Effector memory CD8-positive, alpha-beta T cell (primary cell): ENCODE results near the gene CPA1.

Source experiments
- ATAC-seq: fragments of 150-1000 bp; cut with Tn5 transposase; replicated peaks from 2 replicates; pipeline ENCODE4 v1.10.0; 2021; ENCODE audit warnings: mild to moderate bottlenecking, moderate library complexity
- DNase-seq, 3 experiments: peaks; one replicate each; pipeline ENCODE4 v3.0.0; 2021
- H3K27ac Mint-ChIP-seq, 2 donors: one replicate each; pipeline ENCODE4 v1.8.0; 2022; ENCODE audit warnings: mild to moderate bottlenecking in 2 of 2, mixed read lengths in 2 of 2, moderate library complexity in 2 of 2
- H3K27me3 Mint-ChIP-seq, 2 donors: one replicate each; pipeline ENCODE4 v1.8.0; 2022; ENCODE audit warnings: mixed read lengths in 2 of 2
- H3K36me3 Mint-ChIP-seq: one replicate; pipeline ENCODE4 v1.8.0; 2022; ENCODE audit warnings: mild to moderate bottlenecking, moderate library complexity, mixed read lengths; ENCODE audit not compliant: insufficient read depth
- H3K4me1 Mint-ChIP-seq, 2 donors: one replicate each; pipeline ENCODE4 v1.8.0; 2022; ENCODE audit warnings: low read depth in 2 of 2, mixed read lengths in 2 of 2
- H3K4me3 Mint-ChIP-seq, 2 donors: one replicate each; pipeline ENCODE4 v1.8.0; 2022; ENCODE audit warnings: mild to moderate bottlenecking in 2 of 2, mixed read lengths in 2 of 2, moderate library complexity in 2 of 2
- H3K9me3 Mint-ChIP-seq, 2 donors: one replicate each; pipeline ENCODE4 v1.8.0; 2022; ENCODE audit warnings: mixed read lengths in 2 of 2

The CPA1 gene

GRCh38 chr7:130362251-130362816 is 18.0 kb upstream of the CPA1 start:
- H3K27ac Mint-ChIP-seq = no peak overlapping the region
- peaks cover 26 to 34% of the 10 kb centered on the region in 2 donors for H3K27me3 Mint-ChIP-seq
- peaks cover 0 to 2% of the 10 kb centered on the region in 2 donors for H3K9me3 Mint-ChIP-seq
- peaks cover 0 to 7% of the 10 kb centered on the region in 2 donors for H3K4me1 Mint-ChIP-seq
- no peak for DNase-seq
- no peak for ATAC-seq
- no peak overlapping the region for H3K4me3 Mint-ChIP-seq
- H3K36me3 Mint-ChIP-seq = no peaks in the 10 kb centered on the region

- peaks cover 26 to 34% of the 10 kb centered on the region in 2 donors for H3K27me3 Mint-ChIP-seq
- DNase-seq (no peak), ATAC-seq (no peak)
- H3K4me1 Mint-ChIP-seq = peaks cover 0 to 7% of the 10 kb centered on the region in 2 donors
- no peak overlapping the region for H3K4me3 Mint-ChIP-seq
- H3K27ac Mint-ChIP-seq = no peak overlapping the region
- H3K9me3 Mint-ChIP-seq = peaks cover 0 to 2% of the 10 kb centered on the region in 2 donors
- no peaks in the 10 kb centered on the region for H3K36me3 Mint-ChIP-seq
Measured at GRCh38 chr7:130363026-130363847, 17.1 kb upstream of the CPA1 start.

GRCh38 chr7:130364451-130364850 is 15.8 kb upstream of the CPA1 start:
- no peak overlapping the region for H3K4me3 Mint-ChIP-seq
- H3K36me3 Mint-ChIP-seq = peaks cover 3% of the 10 kb centered on the region
- ATAC-seq (no peak), DNase-seq (no peak)
- peaks cover 26 to 29% of the 10 kb centered on the region in 2 donors for H3K27me3 Mint-ChIP-seq
- H3K9me3 Mint-ChIP-seq = peaks cover 0 to 2% of the 10 kb centered on the region in 2 donors
- peaks cover 3 to 11% of the 10 kb centered on the region in 2 donors for H3K4me1 Mint-ChIP-seq
- H3K27ac Mint-ChIP-seq = no peak overlapping the region

- H3K9me3 Mint-ChIP-seq = peaks cover 0 to 2% of the 10 kb centered on the region in 2 donors
- peaks cover 26% of the 10 kb centered on the region in 2 donors for H3K27me3 Mint-ChIP-seq
- peaks cover 3% of the 10 kb centered on the region for H3K36me3 Mint-ChIP-seq
- no peak overlapping the region for H3K27ac Mint-ChIP-seq
- no peak for ATAC-seq
- DNase-seq = no peak
- peaks cover 4 to 12% of the 10 kb centered on the region in 2 donors for H3K4me1 Mint-ChIP-seq
- no peak overlapping the region for H3K4me3 Mint-ChIP-seq
Measured at GRCh38 chr7:130365088-130365487, 15.2 kb upstream of the CPA1 start.

GRCh38 chr7:130365511-130366441 is 14.5 kb upstream of the CPA1 start:
- peaks cover 4 to 12% of the 10 kb centered on the region in 2 donors for H3K4me1 Mint-ChIP-seq
- peak overlapping the region in 1 of 2 donors; percentile 19 for H3K4me3 Mint-ChIP-seq
- H3K9me3 Mint-ChIP-seq = no peaks in the 10 kb centered on the region
- DNase-seq (no peak), ATAC-seq (no peak)
- peaks cover 3% of the 10 kb centered on the region for H3K36me3 Mint-ChIP-seq
- no peak overlapping the region for H3K27ac Mint-ChIP-seq
- H3K27me3 Mint-ChIP-seq = peaks cover 20 to 26% of the 10 kb centered on the region in 2 donors

- Mint-ChIP-seq H3K4me3 (peak overlapping the region; percentile 35 to 48), H3K9me3 (no peaks in the 10 kb centered on the region), H3K27me3 (peaks cover 12 to 26% of the 10 kb centered on the region in 2 donors), H3K36me3 (peaks cover 3% of the 10 kb centered on the region), H3K27ac (no peak overlapping the region), H3K4me1 (peaks cover 4 to 12% of the 10 kb centered on the region in 2 donors)
- DNase-seq (no peak), ATAC-seq (no peak)
Measured at GRCh38 chr7:130366564-130366963, 13.7 kb upstream of the CPA1 start.

GRCh38 chr7:130367088-130367755 is 13.1 kb upstream of the CPA1 start:
- peaks cover 11 to 24% of the 10 kb centered on the region in 2 donors for H3K27me3 Mint-ChIP-seq
- peak overlapping the region; percentile 35 to 48 for H3K4me3 Mint-ChIP-seq
- peaks cover 3% of the 10 kb centered on the region for H3K36me3 Mint-ChIP-seq
- DNase-seq = no peak
- H3K27ac Mint-ChIP-seq = peak overlapping the region; percentile 33 to 61
- no peaks in the 10 kb centered on the region for H3K9me3 Mint-ChIP-seq
- peaks cover 4 to 12% of the 10 kb centered on the region in 2 donors for H3K4me1 Mint-ChIP-seq
- ATAC-seq = peak; percentile 83

- peaks cover 4 to 12% of the 10 kb centered on the region in 2 donors for H3K4me1 Mint-ChIP-seq
- peak overlapping the region in 1 of 2 donors; percentile 61 for H3K27ac Mint-ChIP-seq
- H3K9me3 Mint-ChIP-seq = no peaks in the 10 kb centered on the region
- H3K27me3 Mint-ChIP-seq = peaks cover 5 to 16% of the 10 kb centered on the region in 2 donors
- H3K4me3 Mint-ChIP-seq = peak overlapping the region in 1 of 2 donors; percentile 35
- DNase-seq (no peak), ATAC-seq (no peak)
- peaks cover 3% of the 10 kb centered on the region for H3K36me3 Mint-ChIP-seq
Measured at GRCh38 chr7:130367836-130368746, 12.2 kb upstream of the CPA1 start.

GRCh38 chr7:130369110-130369711 is 11.1 kb upstream of the CPA1 start:
- Mint-ChIP-seq H3K27ac (peak overlapping the region in 1 of 2 donors; percentile 7), H3K4me1 (peaks cover 4 to 10% of the 10 kb centered on the region in 2 donors), H3K27me3 (peaks cover 0 to 8% of the 10 kb centered on the region in 2 donors), H3K9me3 (no peaks in the 10 kb centered on the region), H3K36me3 (peaks cover 3% of the 10 kb centered on the region), H3K4me3 (no peak overlapping the region)
- no peak for ATAC-seq
- no peak for DNase-seq

GRCh38 chr7:130369831-130370550 is 10.3 kb upstream of the CPA1 start:
- H3K36me3 Mint-ChIP-seq = peaks cover 3% of the 10 kb centered on the region
- ATAC-seq = no peak
- peaks cover 0 to 8% of the 10 kb centered on the region in 2 donors for H3K27me3 Mint-ChIP-seq
- no peaks in the 10 kb centered on the region for H3K9me3 Mint-ChIP-seq
- no peak overlapping the region for H3K27ac Mint-ChIP-seq
- DNase-seq = no peak
- peaks cover 4 to 10% of the 10 kb centered on the region in 2 donors for H3K4me1 Mint-ChIP-seq
- H3K4me3 Mint-ChIP-seq = no peak overlapping the region

- peaks cover 3% of the 10 kb centered on the region for H3K36me3 Mint-ChIP-seq
- no peak overlapping the region for H3K27ac Mint-ChIP-seq
- peaks cover 0 to 6% of the 10 kb centered on the region in 2 donors for H3K27me3 Mint-ChIP-seq
- H3K9me3 Mint-ChIP-seq = peaks cover 0 to 2% of the 10 kb centered on the region in 2 donors
- ATAC-seq (no peak), DNase-seq (no peak)
- peaks cover 4 to 8% of the 10 kb centered on the region in 2 donors for H3K4me1 Mint-ChIP-seq
- H3K4me3 Mint-ChIP-seq = no peak overlapping the region
Measured at GRCh38 chr7:130371046-130371445, 9.2 kb upstream of the CPA1 start.
